Natural killer cell treated with Interleukin-12 subunit alpha and Interleukin-12 subunit beta and Interleukin-15 and Interleukin-18, amount 100 ng/mL, for 72 hours (primary cell): ENCODE results near the gene SLIT3. TPM values are rescaled to one million over a fixed set of nuclear protein-coding genes. Genes with fewer than 3 reads are reported as not detected.

Experiments used
- ATAC-seq, 2 donors: fragments of 150-1000 bp; cut with Tn5 transposase in 1 of 2; sonication (Bioruptor Pico), chemical (Tn5 transposase) in 1 of 2; 2 replicates each; pipeline ENCODE4 v1.10.0; 2021
- DNase-seq: peaks from one replicate; pipeline ENCODE4 v3.0.0; 2022; ENCODE audit warnings: low spot score
- H3K27ac Mint-ChIP-seq, 2 donors: 1 replicate in 1 of 2; 2 replicates in 1 of 2; pipeline ENCODE4 v1.8.0; 2022; ENCODE audit warnings: mixed read lengths in 2 of 2, mild to moderate bottlenecking in 1 of 2, moderate library complexity in 1 of 2
- H3K27me3 Mint-ChIP-seq, 2 donors: 1 replicate in 1 of 2; 2 replicates in 1 of 2; pipeline ENCODE4 v1.8.0; 2022; ENCODE audit warnings: mixed read lengths in 2 of 2
- H3K36me3 Mint-ChIP-seq: one replicate; pipeline ENCODE4 v1.8.0; 2022; ENCODE audit warnings: mixed read lengths
- H3K4me1 Mint-ChIP-seq, 2 donors: 1 replicate in 1 of 2; 2 replicates in 1 of 2; pipeline ENCODE4 v1.8.0; 2022; ENCODE audit warnings: low read depth in 2 of 2, mixed read lengths in 2 of 2, mild to moderate bottlenecking in 1 of 2
- H3K4me3 Mint-ChIP-seq: one replicate; pipeline ENCODE4 v1.8.0; 2022; ENCODE audit warnings: mixed read lengths
- H3K9me3 Mint-ChIP-seq: 2 replicates; pipeline ENCODE4 v1.8.0; 2022; ENCODE audit warnings: mixed read lengths
- total RNA-seq, 2 donors: library from RNA; stranded (reverse); gene quantifications; one replicate each; pipeline ENCODE4 v1.2.3, GENCODE V29; 2022

Gene SLIT3
- total RNA-seq, 2 donors from 2014 or later: 0.14 TPM; not detected in 1

- no peaks in the 10 kb centered on the region for H3K9me3 Mint-ChIP-seq
- H3K27ac Mint-ChIP-seq: no peak overlapping the region
- no peaks in the 10 kb centered on the region for H3K36me3 Mint-ChIP-seq
- no peaks in the 10 kb centered on the region for H3K4me1 Mint-ChIP-seq
- H3K27me3 Mint-ChIP-seq: peaks cover 8 to 16% of the 10 kb centered on the region in 2 donors
- ATAC-seq: peak in 1 of 2 donors; percentile 11
- H3K4me3 Mint-ChIP-seq: no peak overlapping the region
- DNase-seq: no peak
These were observed 220.5 kb downstream of the SLIT3 start for GRCh38 chr5:169080448-169080911.

GRCh38 chr5:169079697-169080096, 221.2 kb downstream of the SLIT3 start:
- Mint-ChIP-seq H3K4me3 (no peak overlapping the region), H3K36me3 (no peaks in the 10 kb centered on the region), H3K4me1 (no peaks in the 10 kb centered on the region), H3K27ac (no peak overlapping the region), H3K27me3 (peaks cover 14 to 22% of the 10 kb centered on the region in 2 donors), H3K9me3 (no peaks in the 10 kb centered on the region)
- ATAC-seq: no peak
- no peak for DNase-seq

GRCh38 chr5:169074839-169075238, 226.1 kb downstream of the SLIT3 start:
- Mint-ChIP-seq H3K4me1 (no peaks in the 10 kb centered on the region), H3K36me3 (no peaks in the 10 kb centered on the region), H3K4me3 (no peak overlapping the region), H3K9me3 (no peaks in the 10 kb centered on the region), H3K27me3 (peaks cover 24 to 36% of the 10 kb centered on the region in 2 donors), H3K27ac (no peak overlapping the region)
- DNase-seq (no peak), ATAC-seq (no peak)

- DNase-seq (no peak), ATAC-seq (no peak)
- Mint-ChIP-seq H3K27ac (no peak overlapping the region), H3K4me3 (no peak overlapping the region), H3K9me3 (no peaks in the 10 kb centered on the region), H3K27me3 (peaks cover 26 to 43% of the 10 kb centered on the region in 2 donors), H3K4me1 (no peaks in the 10 kb centered on the region), H3K36me3 (no peaks in the 10 kb centered on the region)
These were observed 228.7 kb downstream of the SLIT3 start for GRCh38 chr5:169072233-169072632.

GRCh38 chr5:169070413-169070812, 230.5 kb downstream of the SLIT3 start:
- peaks cover 23 to 42% of the 10 kb centered on the region in 2 donors for H3K27me3 Mint-ChIP-seq
- ATAC-seq: no peak
- no peak overlapping the region for H3K27ac Mint-ChIP-seq
- DNase-seq: no peak
- no peaks in the 10 kb centered on the region for H3K36me3 Mint-ChIP-seq
- H3K9me3 Mint-ChIP-seq: no peaks in the 10 kb centered on the region
- no peak overlapping the region for H3K4me3 Mint-ChIP-seq
- H3K4me1 Mint-ChIP-seq: no peaks in the 10 kb centered on the region

- Mint-ChIP-seq H3K27me3 (peaks cover 27 to 60% of the 10 kb centered on the region in 2 donors), H3K9me3 (no peaks in the 10 kb centered on the region), H3K27ac (no peak overlapping the region), H3K4me3 (no peak overlapping the region), H3K4me1 (no peaks in the 10 kb centered on the region), H3K36me3 (no peaks in the 10 kb centered on the region)
- no peak for DNase-seq
- no peak for ATAC-seq
These were observed 233.2 kb downstream of the SLIT3 start for GRCh38 chr5:169067751-169068173.

GRCh38 chr5:169065400-169065799, 235.5 kb downstream of the SLIT3 start:
- Mint-ChIP-seq H3K4me3 (no peak overlapping the region), H3K27me3 (peaks cover 23 to 59% of the 10 kb centered on the region in 2 donors), H3K36me3 (no peaks in the 10 kb centered on the region), H3K27ac (no peak overlapping the region), H3K9me3 (no peaks in the 10 kb centered on the region), H3K4me1 (no peaks in the 10 kb centered on the region)
- DNase-seq (no peak), ATAC-seq (no peak)

- H3K4me1 Mint-ChIP-seq: no peaks in the 10 kb centered on the region
- no peak overlapping the region for H3K4me3 Mint-ChIP-seq
- ATAC-seq (no peak), DNase-seq (no peak)
- H3K27me3 Mint-ChIP-seq: peaks cover 16 to 46% of the 10 kb centered on the region in 2 donors
- no peaks in the 10 kb centered on the region for H3K9me3 Mint-ChIP-seq
- no peaks in the 10 kb centered on the region for H3K36me3 Mint-ChIP-seq
- H3K27ac Mint-ChIP-seq: no peak overlapping the region
These were observed 236.8 kb downstream of the SLIT3 start for GRCh38 chr5:169064093-169064492.

- DNase-seq (no peak), ATAC-seq (no peak)
- H3K36me3 Mint-ChIP-seq: no peaks in the 10 kb centered on the region
- no peaks in the 10 kb centered on the region for H3K9me3 Mint-ChIP-seq
- no peak overlapping the region for H3K27ac Mint-ChIP-seq
- H3K4me1 Mint-ChIP-seq: no peaks in the 10 kb centered on the region
- H3K27me3 Mint-ChIP-seq: peaks cover 17 to 46% of the 10 kb centered on the region in 2 donors
- H3K4me3 Mint-ChIP-seq: no peak overlapping the region
These were observed 237.5 kb downstream of the SLIT3 start for GRCh38 chr5:169063316-169063953.

GRCh38 chr5:169062690-169063089, 238.2 kb downstream of the SLIT3 start:
- H3K9me3 Mint-ChIP-seq: no peaks in the 10 kb centered on the region
- H3K36me3 Mint-ChIP-seq: no peaks in the 10 kb centered on the region
- no peak for ATAC-seq
- no peak for DNase-seq
- H3K27ac Mint-ChIP-seq: no peak overlapping the region
- no peak overlapping the region for H3K4me3 Mint-ChIP-seq
- H3K4me1 Mint-ChIP-seq: no peaks in the 10 kb centered on the region
- peaks cover 20 to 49% of the 10 kb centered on the region in 2 donors for H3K27me3 Mint-ChIP-seq

- ATAC-seq: no peak
- Mint-ChIP-seq H3K27me3 (peaks cover 15% of the 10 kb centered on the region in 2 donors), H3K9me3 (no peaks in the 10 kb centered on the region), H3K4me1 (no peaks in the 10 kb centered on the region), H3K36me3 (no peaks in the 10 kb centered on the region), H3K27ac (no peak overlapping the region), H3K4me3 (no peak overlapping the region)
- no peak for DNase-seq
These were observed 246.4 kb downstream of the SLIT3 start for GRCh38 chr5:169054506-169054905.

GRCh38 chr5:169052207-169052606, 248.7 kb downstream of the SLIT3 start:
- no peak for ATAC-seq
- Mint-ChIP-seq H3K36me3 (no peaks in the 10 kb centered on the region), H3K27ac (no peak overlapping the region), H3K27me3 (peaks cover 8 to 13% of the 10 kb centered on the region in 2 donors), H3K4me3 (no peak overlapping the region), H3K4me1 (no peaks in the 10 kb centered on the region), H3K9me3 (no peaks in the 10 kb centered on the region)
- no peak for DNase-seq

GRCh38 chr5:169051351-169051750, 249.6 kb downstream of the SLIT3 start:
- H3K9me3 Mint-ChIP-seq: no peaks in the 10 kb centered on the region
- no peak overlapping the region for H3K4me3 Mint-ChIP-seq
- peaks cover 8 to 11% of the 10 kb centered on the region in 2 donors for H3K27me3 Mint-ChIP-seq
- H3K4me1 Mint-ChIP-seq: no peaks in the 10 kb centered on the region
- DNase-seq (no peak), ATAC-seq (no peak)
- no peaks in the 10 kb centered on the region for H3K36me3 Mint-ChIP-seq
- no peak overlapping the region for H3K27ac Mint-ChIP-seq

GRCh38 chr5:169050636-169051035, 250.3 kb downstream of the SLIT3 start:
- H3K4me3 Mint-ChIP-seq: no peak overlapping the region
- no peaks in the 10 kb centered on the region for H3K36me3 Mint-ChIP-seq
- peaks cover 8 to 11% of the 10 kb centered on the region in 2 donors for H3K27me3 Mint-ChIP-seq
- ATAC-seq (no peak), DNase-seq (no peak)
- H3K4me1 Mint-ChIP-seq: no peaks in the 10 kb centered on the region
- H3K27ac Mint-ChIP-seq: no peak overlapping the region
- H3K9me3 Mint-ChIP-seq: no peaks in the 10 kb centered on the region

- DNase-seq (no peak), ATAC-seq (no peak)
- Mint-ChIP-seq H3K27ac (no peak overlapping the region), H3K36me3 (no peaks in the 10 kb centered on the region), H3K4me1 (no peaks in the 10 kb centered on the region), H3K27me3 (peaks cover 8 to 9% of the 10 kb centered on the region in 2 donors), H3K9me3 (no peaks in the 10 kb centered on the region), H3K4me3 (no peak overlapping the region)
These were observed 250.8 kb downstream of the SLIT3 start for GRCh38 chr5:169050146-169050571.
